Activated B cell treated with CpG ODN at 0.5 μM for 24 hours (primary cell): ENCODE measurements around the gene TBL2. TPM values are rescaled to one million over a fixed set of nuclear protein-coding genes. Genes with fewer than 3 reads are reported as not detected.

ENCODE experiments used
- ATAC-seq: fragments of 200-7000 bp; cut with Tn5 transposase; one replicate; pipeline ENCODE4 v1.10.0; 2021; ENCODE audit warnings: low read depth, mild to moderate bottlenecking, moderate library complexity
- CTCF ChIA-PET: fragments of 350-600 bp; sonication (Branson Sonifier 250); formaldehyde crosslinking; loops from one replicate; lab custom pipeline; 2021; ENCODE audit warnings: antibody characterized with exemption; lab: Charles Lee
- POLR2A ChIA-PET: fragments of 350-600 bp; sonication (Branson Sonifier 250); formaldehyde crosslinking; loops from one replicate; lab custom pipeline; 2021; ENCODE audit warnings: antibody characterized with exemption; lab: Charles Lee
- DNase-seq: peaks from one replicate; pipeline ENCODE4 v3.0.0; 2022
- H3K27ac Mint-ChIP-seq: one replicate; pipeline ENCODE4 v1.8.0; 2020; ENCODE audit warnings: mixed read lengths
- H3K27me3 Mint-ChIP-seq: one replicate; pipeline ENCODE4 v1.8.0; 2021; ENCODE audit warnings: mixed read lengths
- H3K36me3 Mint-ChIP-seq: one replicate; pipeline ENCODE4 v1.8.0; 2021; ENCODE audit warnings: low read depth, mixed read lengths
- H3K4me1 Mint-ChIP-seq: one replicate; pipeline ENCODE4 v1.8.0; 2021; ENCODE audit warnings: mixed read lengths
- H3K4me3 Mint-ChIP-seq: one replicate; pipeline ENCODE4 v1.8.0; 2020; ENCODE audit warnings: mild to moderate bottlenecking, mixed read lengths
- H3K9me3 Mint-ChIP-seq: one replicate; pipeline ENCODE4 v1.8.0; 2020; ENCODE audit warnings: mixed read lengths
- intact Hi-C: fragments of 100-400 bp; cut with micrococcal nuclease; formaldehyde crosslinking; loops from one replicate; pipeline ENCODE4 v1.15.1; 2024
- total RNA-seq: library from RNA; stranded (reverse); gene quantifications from 2 replicates; pipeline ENCODE4 v1.2.3, GENCODE V29; 2022
- TF ChIP-seq, protein P1 (sequence below): fragments of 200-600 bp; IDR thresholded peaks from one replicate; pipeline ENCODE4 v1.8.0; 2022; ENCODE audit warnings: antibody characterized with exemption, mild to moderate bottlenecking

TBL2 gene
- total RNA-seq, 1 donor from 2014 or later: 33.5 TPM

DNA sequence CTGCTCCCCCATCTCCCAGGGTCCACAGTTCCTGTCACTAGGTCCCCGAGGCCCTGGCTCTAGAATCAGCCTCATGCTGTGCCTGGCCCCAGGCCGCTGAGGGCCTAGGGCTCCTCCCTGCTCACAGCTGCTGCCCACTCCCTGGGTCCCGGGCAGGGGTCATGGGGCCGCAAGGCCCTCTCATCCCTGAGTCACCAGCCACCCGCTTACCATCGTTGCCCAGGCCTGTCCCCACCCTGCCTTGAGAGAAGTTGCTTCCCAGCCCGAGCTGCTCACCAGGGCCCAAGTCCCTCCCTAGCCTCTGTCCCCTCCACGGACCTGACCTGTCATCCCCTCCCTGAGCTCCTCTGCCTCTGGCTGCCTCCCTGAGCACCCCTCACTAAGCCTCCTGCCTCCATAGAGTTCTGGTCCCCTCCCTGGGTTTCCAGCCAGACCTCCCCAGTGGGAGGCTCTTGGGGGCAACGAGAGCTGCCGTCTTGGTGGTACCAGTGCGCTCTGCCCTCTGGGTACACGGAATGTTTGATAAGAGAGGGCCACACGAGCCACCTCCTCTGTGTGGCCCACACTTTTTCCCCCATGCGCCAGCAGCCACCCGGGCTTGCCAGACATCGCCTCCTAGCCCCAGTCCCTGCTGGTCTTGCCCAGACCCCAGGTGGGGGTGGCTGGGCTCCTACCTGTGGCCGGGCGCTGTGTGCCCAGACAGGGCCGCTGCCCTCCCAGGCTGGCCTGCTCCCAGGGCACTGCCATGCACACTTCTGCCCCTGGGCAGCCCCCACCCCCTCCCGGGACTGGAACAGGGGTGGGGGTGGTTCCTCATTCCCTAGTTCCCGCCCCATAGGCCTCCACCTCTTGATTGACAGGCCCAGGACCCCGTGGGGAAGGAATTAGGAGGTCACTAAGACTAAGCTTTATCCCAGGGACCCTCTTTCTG is 24.6 kb upstream of the TBL2 start:
- DNase-seq (no peak), ATAC-seq (no peak)
- Mint-ChIP-seq H3K4me3 (no peak overlapping the region), H3K9me3 (no peaks in the 10 kb centered on the region), H3K4me1 (peaks cover 1% of the 10 kb centered on the region), H3K27ac (no peak overlapping the region), H3K36me3 (no peaks in the 10 kb centered on the region), H3K27me3 (peaks cover 28% of the 10 kb centered on the region)
- ChIA-PET CTCF (no interaction called here), POLR2A (interaction anchor here (0.6 kb wide), 1 partner anchor 77 kb away, joined by 6 read pairs; no protein-coding TSS in a partner anchor)
- TF ChIP-seq, protein P1, sequence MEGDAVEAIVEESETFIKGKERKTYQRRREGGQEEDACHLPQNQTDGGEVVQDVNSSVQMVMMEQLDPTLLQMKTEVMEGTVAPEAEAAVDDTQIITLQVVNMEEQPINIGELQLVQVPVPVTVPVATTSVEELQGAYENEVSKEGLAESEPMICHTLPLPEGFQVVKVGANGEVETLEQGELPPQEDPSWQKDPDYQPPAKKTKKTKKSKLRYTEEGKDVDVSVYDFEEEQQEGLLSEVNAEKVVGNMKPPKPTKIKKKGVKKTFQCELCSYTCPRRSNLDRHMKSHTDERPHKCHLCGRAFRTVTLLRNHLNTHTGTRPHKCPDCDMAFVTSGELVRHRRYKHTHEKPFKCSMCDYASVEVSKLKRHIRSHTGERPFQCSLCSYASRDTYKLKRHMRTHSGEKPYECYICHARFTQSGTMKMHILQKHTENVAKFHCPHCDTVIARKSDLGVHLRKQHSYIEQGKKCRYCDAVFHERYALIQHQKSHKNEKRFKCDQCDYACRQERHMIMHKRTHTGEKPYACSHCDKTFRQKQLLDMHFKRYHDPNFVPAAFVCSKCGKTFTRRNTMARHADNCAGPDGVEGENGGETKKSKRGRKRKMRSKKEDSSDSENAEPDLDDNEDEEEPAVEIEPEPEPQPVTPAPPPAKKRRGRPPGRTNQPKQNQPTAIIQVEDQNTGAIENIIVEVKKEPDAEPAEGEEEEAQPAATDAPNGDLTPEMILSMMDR: no peak
- intact Hi-C loops: no loop called here

DNA sequence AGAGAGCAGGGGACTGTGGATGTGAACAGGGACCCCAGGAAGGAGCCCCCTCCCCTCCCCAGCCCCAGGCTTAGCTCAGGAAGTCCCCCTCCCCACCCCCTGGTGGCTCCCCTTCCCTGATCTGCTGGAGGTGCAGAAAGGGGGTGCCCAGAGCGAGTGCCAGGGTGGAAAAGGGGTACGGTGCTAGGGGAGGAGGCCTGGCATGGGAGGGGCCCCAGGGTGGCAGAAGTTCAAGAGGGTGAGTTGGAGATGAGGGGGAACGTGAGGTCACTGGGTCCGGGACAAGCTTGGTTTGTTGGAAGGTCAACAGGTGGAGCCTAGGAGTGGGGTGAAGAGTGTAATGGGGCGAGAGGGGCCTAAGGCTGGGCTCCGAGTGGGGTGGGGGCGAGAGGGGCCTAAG is 21.5 kb upstream of the TBL2 start:
- H3K4me3 Mint-ChIP-seq: no peak overlapping the region
- ATAC-seq: no peak

DNA sequence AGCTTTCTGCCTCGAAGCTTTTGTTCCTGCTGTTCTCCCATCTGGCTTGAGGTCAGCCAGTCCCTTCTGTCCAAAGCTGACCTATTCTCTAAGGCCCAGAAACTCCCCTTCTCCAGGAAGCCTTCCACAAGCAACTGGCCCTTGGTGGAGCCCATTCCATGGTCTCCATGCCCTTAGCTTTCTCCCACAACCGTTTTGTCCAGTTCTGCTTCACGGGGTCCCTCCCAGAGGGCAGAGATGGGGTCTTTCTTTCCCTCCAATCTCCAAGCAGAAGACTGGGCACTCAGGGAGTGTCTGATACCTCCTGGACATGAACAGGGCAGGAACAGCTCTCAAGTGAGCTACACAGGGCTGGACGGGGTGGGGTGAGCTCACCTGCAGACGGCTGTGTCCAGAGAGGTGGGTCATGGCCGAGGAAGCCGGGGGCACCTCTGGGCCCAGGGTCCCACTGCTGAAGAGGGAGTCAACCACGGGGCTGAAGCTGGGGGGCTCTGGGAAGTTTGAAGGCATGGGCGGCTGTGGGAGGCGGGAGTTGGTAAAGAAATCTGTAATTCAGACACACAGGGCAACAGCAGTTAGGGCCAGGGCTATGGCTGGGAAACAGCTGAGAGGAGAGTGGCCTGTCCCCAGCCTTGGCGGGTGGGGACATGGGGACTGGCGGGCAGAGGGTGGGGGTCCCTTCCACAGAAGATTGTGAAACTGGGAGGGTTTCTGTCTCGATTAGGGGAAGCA is 20.9 kb upstream of the TBL2 start:
- intact Hi-C loops: no loop called here
- no peak for DNase-seq
- no peaks in the 10 kb centered on the region for H3K4me1 Mint-ChIP-seq
- no peaks in the 10 kb centered on the region for H3K9me3 Mint-ChIP-seq
- no peak for ATAC-seq
- no peak overlapping the region for H3K4me3 Mint-ChIP-seq
- no peak overlapping the region for H3K27ac Mint-ChIP-seq
- peaks cover 27% of the 10 kb centered on the region for H3K27me3 Mint-ChIP-seq
- H3K36me3 Mint-ChIP-seq: no peaks in the 10 kb centered on the region
- TF ChIP-seq, protein P1: no peak
- ChIA-PET POLR2A (no interaction called here), CTCF (interaction anchor here (1.4 kb wide), 1 partner anchor 8 kb away, joined by 6 read pairs; no protein-coding TSS in a partner anchor)

More for the DNA sequence above, 21.5 kb upstream of the TBL2 start:
- ChIA-PET CTCF (no interaction called here), POLR2A (no interaction called here)
- intact Hi-C loops: no loop called here
- Mint-ChIP-seq H3K27ac (no peak overlapping the region), H3K27me3 (peaks cover 27% of the 10 kb centered on the region), H3K36me3 (no peaks in the 10 kb centered on the region), H3K9me3 (no peaks in the 10 kb centered on the region), H3K4me1 (no peaks in the 10 kb centered on the region)
- TF ChIP-seq, protein P1: no peak
- DNase-seq: no peak

DNA sequence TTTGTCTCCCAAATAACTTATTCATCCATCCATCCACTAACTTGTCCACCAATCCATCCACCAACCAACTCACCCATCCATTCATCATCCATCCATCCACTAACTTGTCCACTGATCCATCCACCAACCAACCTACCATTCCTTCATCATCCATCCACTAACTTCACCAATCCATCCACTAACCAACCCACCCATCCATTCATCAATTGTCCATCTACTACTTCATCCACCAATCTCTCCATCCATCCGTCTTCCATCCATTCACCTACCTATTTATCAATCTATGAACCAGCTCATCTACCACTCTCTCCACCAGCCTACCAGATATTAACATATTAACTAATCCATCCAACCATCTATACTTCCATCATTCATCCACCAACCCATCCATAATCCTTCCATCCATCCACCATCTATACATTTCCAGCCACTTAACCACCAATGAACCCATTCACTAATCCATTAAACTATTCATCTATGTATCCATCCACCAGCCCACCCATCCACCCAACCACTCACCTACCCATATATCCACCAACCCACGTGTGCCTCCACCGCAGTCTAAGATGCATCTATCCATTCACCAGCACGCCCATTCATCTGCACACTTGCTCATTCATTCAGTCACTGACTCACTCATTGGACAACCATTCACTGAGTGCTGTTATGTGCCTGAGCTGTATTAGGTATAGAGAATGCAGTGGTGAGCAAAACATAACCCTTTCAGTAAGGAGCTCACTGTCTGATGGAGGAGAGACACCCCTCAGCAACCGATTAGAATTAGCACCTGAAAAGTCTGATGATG is 19.8 kb upstream of the TBL2 start:
- peaks cover 29% of the 10 kb centered on the region for H3K27me3 Mint-ChIP-seq
- DNase-seq (no peak), ATAC-seq (no peak)
- no peaks in the 10 kb centered on the region for H3K9me3 Mint-ChIP-seq
- ChIA-PET CTCF (interaction anchor here (1.4 kb wide), 1 partner anchor 9 kb away, joined by 6 read pairs; no protein-coding TSS in a partner anchor), POLR2A (no interaction called here)
- intact Hi-C loops: no loop called here
- no peaks in the 10 kb centered on the region for H3K36me3 Mint-ChIP-seq
- H3K4me3 Mint-ChIP-seq: no peak overlapping the region
- no peak overlapping the region for H3K27ac Mint-ChIP-seq
- H3K4me1 Mint-ChIP-seq: no peaks in the 10 kb centered on the region
- TF ChIP-seq, protein P1: no peak
